Breast epithelium (tissue), 3 donors: Measurements from ENCODE around the gene SRGAP2C.
"Not testable (repeated sequence)": the region's sequence is repeated elsewhere in the genome, so short reads cannot be mapped to it uniquely, and the experiment has no call there.

Source experiments
- POLR2A ChIP-seq: fragments of 450-650 bp; IDR thresholded peaks from one replicate; pipeline ENCODE4 v1.6.1; 2016; ENCODE audit warnings: antibody characterized with exemption, mild to moderate bottlenecking, moderate library complexity
- POLR2AphosphoS5 ChIP-seq, 3 donors: sonication (generic); formaldehyde crosslinking; IDR thresholded peaks; one replicate each; pipeline ENCODE4 v1.6.1; 2017; ENCODE audit warnings: antibody characterized with exemption in 3 of 3
- TF ChIP-seq, protein P1 (sequence below), 3 donors: fragments of 450-650 bp; IDR thresholded peaks; one replicate each; pipeline ENCODE4 v1.5.1; 2016 to 2017; ENCODE audit warnings: antibody characterized with exemption in 3 of 3, mild to moderate bottlenecking in 3 of 3, moderate library complexity in 3 of 3

DNA sequence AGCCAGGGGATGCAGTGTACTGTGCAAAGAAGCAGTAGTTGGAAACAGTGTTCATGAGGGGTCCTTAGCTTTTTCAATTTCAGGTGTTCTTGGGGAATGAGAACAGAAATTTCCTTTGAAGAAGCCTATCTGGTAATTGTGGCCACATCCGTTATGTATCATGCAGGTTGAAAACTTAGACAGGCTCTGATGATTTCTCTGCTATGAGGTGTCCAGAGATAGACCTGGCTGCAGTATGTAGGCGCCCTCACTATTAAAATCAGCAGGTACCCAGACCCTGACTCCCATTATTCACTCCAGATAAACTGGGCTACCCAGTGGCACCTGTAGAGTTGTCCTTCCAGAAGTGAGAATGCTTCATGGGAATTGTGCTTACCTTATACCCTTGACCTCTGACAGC lies 7.7 kb downstream of the SRGAP2C start:
- not testable (repeated sequence) for TF ChIP-seq POLR2AphosphoS5 (IDR thresholded peaks at IDR 0.05); POLR2A
- TF ChIP-seq, protein P1, sequence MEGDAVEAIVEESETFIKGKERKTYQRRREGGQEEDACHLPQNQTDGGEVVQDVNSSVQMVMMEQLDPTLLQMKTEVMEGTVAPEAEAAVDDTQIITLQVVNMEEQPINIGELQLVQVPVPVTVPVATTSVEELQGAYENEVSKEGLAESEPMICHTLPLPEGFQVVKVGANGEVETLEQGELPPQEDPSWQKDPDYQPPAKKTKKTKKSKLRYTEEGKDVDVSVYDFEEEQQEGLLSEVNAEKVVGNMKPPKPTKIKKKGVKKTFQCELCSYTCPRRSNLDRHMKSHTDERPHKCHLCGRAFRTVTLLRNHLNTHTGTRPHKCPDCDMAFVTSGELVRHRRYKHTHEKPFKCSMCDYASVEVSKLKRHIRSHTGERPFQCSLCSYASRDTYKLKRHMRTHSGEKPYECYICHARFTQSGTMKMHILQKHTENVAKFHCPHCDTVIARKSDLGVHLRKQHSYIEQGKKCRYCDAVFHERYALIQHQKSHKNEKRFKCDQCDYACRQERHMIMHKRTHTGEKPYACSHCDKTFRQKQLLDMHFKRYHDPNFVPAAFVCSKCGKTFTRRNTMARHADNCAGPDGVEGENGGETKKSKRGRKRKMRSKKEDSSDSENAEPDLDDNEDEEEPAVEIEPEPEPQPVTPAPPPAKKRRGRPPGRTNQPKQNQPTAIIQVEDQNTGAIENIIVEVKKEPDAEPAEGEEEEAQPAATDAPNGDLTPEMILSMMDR (IDR thresholded peaks at IDR 0.05): not testable (repeated sequence)
